Motor neuron (in vitro differentiated cells): ENCODE data around the gene ACTN4. TPM values are rescaled to one million over a fixed set of nuclear protein-coding genes. Genes with fewer than 3 reads are reported as not detected.

Experiments
- ATAC-seq, 8 experiments: fragments of 200-7000 bp; cut with Tn5 transposase; replicated peaks in 6 of 8; 2 replicates each; pipeline ENCODE4 v1.8.0; 2021; ENCODE audit warnings: mild to moderate bottlenecking in 8 of 8, moderate library complexity in 8 of 8
- H3K27ac ChIP-seq, 2 donors: fragments of 250-450 bp; sonication (Bioruptor Pico); 2 replicates each; pipeline ENCODE4 v1.9.0; 2021; ENCODE audit warnings: antibody characterized with exemption in 2 of 2, mild to moderate bottlenecking in 2 of 2, moderate library complexity in 1 of 2
- H3K4me1 ChIP-seq, 2 donors: fragments of 250-450 bp; sonication (Bioruptor Pico); replicated peaks in 1 of 2; 2 replicates each; pipeline ENCODE4 v1.6.1; 2021; ENCODE audit warnings: antibody characterized with exemption in 2 of 2, mild to moderate bottlenecking in 2 of 2, moderate library complexity in 1 of 2
- H3K4me3 ChIP-seq, 5 donors: fragments of 250-450 bp; sonication (Bioruptor Pico); 2 replicates each; pipeline ENCODE4 v1.9.0; 2021; ENCODE audit warnings: antibody characterized with exemption in 5 of 5, mild to moderate bottlenecking in 5 of 5, moderate library complexity in 4 of 5
- WGBS, 10 experiments: fragments of 450-650 bp; shearing (Covaris generic); methylation state at CpG; one replicate each; pipeline ENCODE4 v1.0.0; 2022; 5-methylcytosine and 5-hydroxymethylcytosine counted together
- in situ Hi-C, 9 experiments: fragments of 400-800 bp; cut with MboI; loops; one replicate each; pipeline ENCODE4 v1.15.0; 2021; ENCODE audit warnings: low sequenced_read_pairs in 9 of 9, low pct_unique_long_range_greater_than_20kb in 2 of 9; ENCODE audit not compliant: unreplicated experiment in 9 of 9
- total RNA-seq, 8 experiments: library from RNA; unstranded; fragments of 300-600 nt; gene quantifications; 2 replicates each; pipeline versions ENCODE4 v1.2.3 to v1.2.4, GENCODE V29; 2022

The ACTN4 gene
- total RNA-seq, 8 experiments from 2014 or later: 31.6 to 251 (median 83.9) TPM

GRCh38 chr19:38642176-38642575 is 5.3 kb upstream of the ACTN4 start:
- peak in 1 of 8 experiments; percentile 17 for ATAC-seq
- in situ Hi-C loops: loop anchor here in 3 of 9 experiments (25.0 kb wide), 2 partner anchors 130 to 230 kb away; partner anchors contain the start of gene FAM98C (in 2 of the 3)
- H3K4me3 ChIP-seq: no peak overlapping the region
- H3K27ac ChIP-seq: no peak overlapping the region
- no peaks in the 10 kb centered on the region for H3K4me1 ChIP-seq
- 58 to 91% (median 87%) methylated on average over 2 to 4 of the region's 9 CpGs; no CpG with 5 or more reads in 7 of the 10 experiments for WGBS, 10 experiments

- Histone ChIP-seq H3K4me1 (peaks cover 4 to 5% of the 10 kb centered on the region in 2 donors), H3K4me3 (no peak overlapping the region), H3K27ac (no peak overlapping the region)
- in situ Hi-C loops: loop anchor here in 3 of 9 experiments (25.0 kb wide), 2 partner anchors 132 to 232 kb away; partner anchors contain the start of gene FAM98C (in 2 of the 3)
- no peak for ATAC-seq
- 80 to 100% (median 95%) methylated on average over 2 to 4 of the region's 8 CpGs; no CpG with 5 or more reads in 5 of the 10 experiments for WGBS, 10 experiments
Observed at GRCh38 chr19:38644719-38645118, 2.7 kb upstream of the ACTN4 start.

DNA sequence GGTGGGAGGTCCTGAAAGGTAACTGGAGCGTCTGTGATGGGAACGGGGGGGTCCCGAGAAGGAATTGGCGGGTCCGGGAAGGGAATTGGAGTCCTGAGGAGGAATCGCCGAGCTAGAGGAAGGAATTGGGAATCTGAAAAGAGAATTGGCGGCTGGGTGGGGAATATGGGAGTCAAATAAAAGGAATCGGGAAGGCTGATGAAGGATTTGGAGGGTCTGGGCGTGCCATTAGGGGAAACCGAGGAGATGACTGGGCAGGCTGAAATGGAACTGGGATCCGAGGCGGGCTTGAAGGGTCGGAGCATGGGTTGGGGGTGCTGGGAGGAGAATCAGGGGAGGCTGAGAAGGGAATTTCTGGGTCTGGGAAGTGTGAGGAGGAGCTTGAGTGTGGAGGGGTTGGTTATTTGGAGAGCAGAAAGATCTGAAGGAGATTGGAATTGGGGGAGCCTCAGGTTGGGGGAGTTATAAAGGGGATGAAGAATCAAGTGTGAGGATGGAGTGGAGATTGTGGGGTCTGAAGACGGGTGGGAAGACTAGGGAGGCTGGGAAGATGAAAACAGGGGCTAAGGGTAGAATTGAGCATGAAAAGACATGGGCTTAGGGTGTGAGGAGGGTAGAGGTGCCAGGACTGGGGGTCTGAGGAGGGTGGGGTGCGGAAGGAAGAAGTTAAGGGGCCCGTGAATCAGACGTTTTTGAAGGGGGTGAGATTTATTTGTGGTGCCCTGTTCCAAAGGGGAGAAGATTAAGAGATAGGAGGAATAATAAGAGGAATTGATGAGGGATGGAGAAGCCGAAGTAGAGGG is 718 bp downstream of the ACTN4 start:
- Histone ChIP-seq H3K4me3 (peak overlapping the region; percentile 60 to 78 (median 74)), H3K4me1 (peaks cover 14 to 18% of the 10 kb centered on the region in 2 donors), H3K27ac (peak overlapping the region; percentile 37 to 62)
- WGBS, 10 experiments: 0 to 9% (median 0%) methylated on average over 1 to 10 of the region's 19 CpGs; no CpG with 5 or more reads in 3 of the 10 experiments
- peak in 6 of 8 experiments; percentile 1 to 4 (median 2) for ATAC-seq
- in situ Hi-C loops: loop anchor here in 3 of 9 experiments (25.0 kb wide), 2 partner anchors 136 to 236 kb away; partner anchors contain the start of gene FAM98C (in 2 of the 3)

GRCh38 chr19:38648769-38649304 is 1.4 kb downstream of the ACTN4 start:
- in situ Hi-C loops: loop anchor here in 3 of 9 experiments (25.0 kb wide), 2 partner anchors 137 to 237 kb away; partner anchors contain the start of gene FAM98C (in 2 of the 3)
- Histone ChIP-seq H3K4me3 (peak overlapping the region; percentile 60 to 78 (median 74)), H3K4me1 (peaks cover 21 to 23% of the 10 kb centered on the region in 2 donors), H3K27ac (no peak overlapping the region)
- WGBS, 10 experiments: 0 to 2% (median 0%) methylated on average over 1 to 10 of the region's 13 CpGs
- no peak for ATAC-seq

GRCh38 chr19:38649305-38650171 is 2.1 kb downstream of the ACTN4 start:
- ATAC-seq: peak in 3 of 8 experiments; percentile 2 to 7 (median 5)
- H3K27ac ChIP-seq: no peak overlapping the region
- WGBS, 10 experiments: 0 to 42% (median 12%) methylated on average over 2 to 10 of the region's 15 CpGs; no CpG with 5 or more reads in 3 of the 10 experiments
- peak overlapping the region; percentile 60 to 78 (median 74) for H3K4me3 ChIP-seq
- H3K4me1 ChIP-seq: peaks cover 21 to 23% of the 10 kb centered on the region in 2 donors
- in situ Hi-C loops: loop anchor here in 3 of 9 experiments (25.0 kb wide), 2 partner anchors 137 to 237 kb away; partner anchors contain the start of gene FAM98C (in 2 of the 3)

DNA sequence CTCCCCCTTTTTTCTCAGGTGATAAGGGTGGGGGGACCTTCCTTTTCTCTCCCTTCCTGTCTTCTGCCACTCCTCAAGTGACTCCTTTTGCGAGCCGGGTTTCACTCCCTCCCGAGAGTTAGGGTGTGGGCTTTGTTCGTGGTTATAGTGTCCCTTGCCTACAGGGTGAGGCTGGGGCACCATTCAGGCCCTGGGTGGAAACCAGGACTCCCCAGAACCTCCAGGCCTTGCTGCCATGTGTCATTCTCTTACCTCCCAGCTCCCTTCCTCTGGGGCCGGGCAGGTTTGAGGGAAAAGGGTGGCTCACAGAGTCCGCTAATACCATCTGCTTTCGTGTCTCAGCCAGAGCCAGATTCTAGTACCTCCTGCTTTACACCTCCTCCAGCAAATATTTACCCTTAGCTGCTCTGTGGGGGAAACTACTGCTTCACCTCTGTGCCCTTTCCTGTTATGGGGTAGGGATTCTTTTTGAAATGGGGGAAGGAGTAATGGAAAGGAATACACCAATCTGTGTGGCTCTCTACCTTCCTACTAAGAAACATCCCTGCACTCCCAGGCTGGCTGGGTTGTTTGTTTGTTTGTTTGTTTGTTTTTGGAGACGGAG is 2.8 kb downstream of the ACTN4 start:
- peaks cover 21 to 23% of the 10 kb centered on the region in 2 donors for H3K4me1 ChIP-seq
- ATAC-seq: peak in 2 of 8 experiments; percentile 1 to 2

DNA sequence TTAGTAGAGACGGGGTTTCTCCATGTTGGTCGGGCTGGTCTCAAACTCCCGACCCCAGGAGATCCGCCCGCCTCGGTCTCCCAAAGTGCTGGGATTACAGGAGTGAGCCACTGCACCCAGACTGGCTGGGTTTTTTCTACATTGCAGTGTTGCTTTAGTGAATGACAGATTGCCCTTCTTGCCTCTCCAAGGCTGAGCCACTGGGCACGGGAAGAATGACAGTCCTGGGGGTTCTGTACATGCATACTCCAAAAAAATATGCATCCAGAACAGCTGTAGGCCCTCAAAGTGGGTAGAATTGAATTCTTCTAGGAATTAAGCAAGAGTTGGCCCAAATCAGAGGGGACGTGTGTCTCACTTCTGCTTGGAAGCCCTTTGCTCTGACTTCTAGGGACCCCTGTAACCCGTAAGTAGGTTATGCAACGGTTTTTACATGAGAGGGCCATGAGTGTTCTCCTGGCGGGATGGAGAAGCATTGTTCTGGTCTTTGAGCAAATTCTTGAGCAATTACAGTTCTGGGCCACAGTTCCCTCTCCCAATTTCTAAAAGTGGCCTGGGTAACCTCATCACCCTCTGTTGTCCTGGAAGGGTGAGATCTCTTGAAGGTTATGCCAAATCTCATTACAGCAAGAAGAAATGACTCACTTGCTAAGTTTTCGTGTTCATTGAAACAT is 3.6 kb downstream of the ACTN4 start:
- Histone ChIP-seq H3K4me1 (peaks cover 21 to 23% of the 10 kb centered on the region in 2 donors), H3K27ac (no peak overlapping the region), H3K4me3 (no peak overlapping the region)
- no peak for ATAC-seq
- 14 to 100% (median 67%) methylated on average over 1 to 11 of the region's 12 CpGs; no CpG with 5 or more reads in 1 of the 10 experiments for WGBS, 10 experiments
- in situ Hi-C loops: no loop called here

More for the DNA sequence above, 2.8 kb downstream of the ACTN4 start:
- in situ Hi-C loops: no loop called here
- peak overlapping the region in 1 of 5 donors; percentile 78 for H3K4me3 ChIP-seq
- H3K27ac ChIP-seq: no peak overlapping the region
- 0 to 80% (median 43%) methylated on average over 1 to 7 of the region's 8 CpGs; no CpG with 5 or more reads in 4 of the 10 experiments for WGBS, 10 experiments

DNA sequence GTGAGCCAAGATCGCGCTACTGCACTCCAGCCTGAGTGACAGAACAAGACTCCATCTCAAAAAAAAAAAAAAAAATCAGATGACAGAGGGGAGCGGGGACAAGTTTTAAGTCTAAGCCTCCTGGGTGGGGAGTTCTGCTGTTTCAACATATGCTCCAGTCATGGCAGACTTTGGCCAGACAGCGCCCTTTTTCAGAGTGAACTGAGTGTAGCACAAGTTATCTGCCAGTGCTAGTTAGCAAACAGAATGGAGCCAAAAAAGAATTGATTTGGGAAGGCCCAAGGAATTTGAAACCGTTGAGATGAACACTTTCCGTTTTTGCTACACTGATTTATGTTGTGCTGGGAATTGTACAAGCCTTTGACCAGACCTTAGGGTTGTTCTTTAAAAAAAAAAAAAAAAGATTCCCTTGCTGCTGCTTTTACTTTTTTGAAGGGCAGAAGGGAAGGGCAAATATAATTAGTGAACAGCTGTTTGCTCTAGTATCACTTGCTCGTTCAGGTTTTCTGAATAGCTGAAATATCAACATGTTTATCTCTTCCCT is 5.7 kb downstream of the ACTN4 start:
- no peak overlapping the region for H3K27ac ChIP-seq
- peaks cover 24 to 31% of the 10 kb centered on the region in 2 donors for H3K4me1 ChIP-seq
- in situ Hi-C loops: no loop called here
- ATAC-seq: peak in 2 of 8 experiments; percentile 4 to 9
- H3K4me3 ChIP-seq: no peak overlapping the region
- WGBS, 10 experiments: 8 to 67% (median 30%) methylated on average over 2 to 5 of the region's 7 CpGs; no CpG with 5 or more reads in 1 of the 10 experiments

DNA sequence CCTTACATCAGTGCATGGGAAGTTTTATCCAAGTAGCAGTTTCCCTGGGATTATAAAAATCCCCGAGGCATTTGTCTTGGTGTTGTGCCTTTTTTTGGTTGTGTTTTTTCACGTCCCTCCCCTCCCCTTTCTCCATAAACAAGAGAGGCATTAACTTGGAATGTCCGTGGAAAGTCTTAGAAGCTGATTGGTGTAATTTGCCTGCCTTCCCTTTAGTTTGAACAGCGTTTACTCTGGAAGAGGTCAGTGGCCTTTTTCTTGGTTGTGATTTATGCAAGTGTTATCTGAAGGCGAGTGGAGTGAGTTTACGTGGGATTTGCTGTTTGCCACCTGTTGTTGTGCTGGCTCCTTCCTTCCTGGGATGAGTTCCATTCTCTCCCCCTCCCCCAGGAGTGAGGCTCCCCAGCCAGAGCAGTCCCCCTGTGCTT is 7.2 kb downstream of the ACTN4 start:
- 17 to 69% (median 34%) methylated on average over 1 to 4 of the region's 6 CpGs; no CpG with 5 or more reads in 3 of the 10 experiments for WGBS, 10 experiments
- peak in 1 of 8 experiments; percentile 1 for ATAC-seq
- Histone ChIP-seq H3K27ac (no peak overlapping the region), H3K4me3 (no peak overlapping the region), H3K4me1 (peaks cover 21 to 30% of the 10 kb centered on the region in 2 donors)
- in situ Hi-C loops: no loop called here

DNA sequence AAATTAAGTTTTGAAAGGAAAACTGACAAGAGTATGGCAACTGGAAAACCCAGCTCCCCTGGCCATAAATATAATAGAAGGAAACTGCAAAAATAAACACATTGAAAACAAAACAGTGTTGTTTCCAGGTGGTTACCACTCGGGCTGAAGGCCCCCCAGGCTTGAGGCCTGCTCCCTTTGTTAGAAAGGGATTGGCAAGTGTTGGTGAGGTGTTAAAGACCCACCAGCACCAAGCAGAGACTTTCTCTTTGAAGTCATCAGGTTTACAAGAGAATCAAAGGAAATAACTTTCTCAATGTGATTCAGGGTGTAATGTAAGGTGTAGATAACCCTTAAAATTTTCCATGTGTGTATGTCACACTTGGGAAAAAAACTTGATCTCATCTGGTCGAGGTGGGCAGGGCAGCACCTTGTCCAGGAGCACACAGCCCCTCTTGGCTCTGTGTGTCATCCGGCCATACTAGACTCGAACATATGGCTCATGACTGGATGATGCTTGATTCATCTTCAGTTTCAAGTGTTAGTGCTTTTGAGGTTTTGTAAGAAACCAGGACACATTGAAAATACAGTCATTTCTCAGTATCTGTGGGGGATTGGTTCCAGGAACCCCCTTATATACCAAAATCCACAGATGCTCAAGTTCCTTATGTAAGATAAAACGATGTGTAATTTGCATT is 7.8 kb downstream of the ACTN4 start:
- Histone ChIP-seq H3K4me3 (no peak overlapping the region), H3K27ac (no peak overlapping the region)

More for the DNA sequence above, 7.8 kb downstream of the ACTN4 start:
- 20 to 94% (median 72%) methylated on average over 1 to 4 of the region's 5 CpGs for WGBS, 10 experiments
- ATAC-seq: peak in 1 of 8 experiments; percentile 19
- H3K4me1 ChIP-seq: peaks cover 15 to 23% of the 10 kb centered on the region in 2 donors
- in situ Hi-C loops: no loop called here
